NB4 (cell line): Measurements from ENCODE around the gene SCAF8.

Experiments
- DNase-seq: peaks from one replicate; pipeline ENCODE4 v3.0.0; 2010; ENCODE audit warnings: low read depth
- H3K4me3 ChIP-seq: one replicate; pipeline ENCODE4 v1.5.1; 2011; ENCODE audit warnings: mild to moderate bottlenecking, low read depth, low read length, moderate library complexity
- MYC ChIP-seq: IDR thresholded peaks from 2 replicates; pipeline ENCODE4 v1.6.1; 2011; ENCODE audit warnings: low read depth, low read length
- POLR2A ChIP-seq: IDR thresholded peaks from 2 replicates; pipeline ENCODE4 v1.6.1; 2011; ENCODE audit warnings: mild to moderate bottlenecking; ENCODE audit not compliant: insufficient read length; ENCODE audit errors: extremely low read depth
- TF ChIP-seq, protein P1 (sequence below): IDR thresholded peaks from one replicate; pipeline ENCODE4 v1.5.1; 2012; ENCODE audit warnings: low read depth, low read length
- TF ChIP-seq, protein P2 (sequence below): IDR thresholded peaks from 2 replicates; pipeline ENCODE4 v1.6.1; 2011; ENCODE audit warnings: low read depth, low read length

The SCAF8 gene

GRCh38 chr6:154865291-154865690 lies 132.1 kb downstream of the SCAF8 start:
- no peak for DNase-seq
- TF ChIP-seq, protein P1, sequence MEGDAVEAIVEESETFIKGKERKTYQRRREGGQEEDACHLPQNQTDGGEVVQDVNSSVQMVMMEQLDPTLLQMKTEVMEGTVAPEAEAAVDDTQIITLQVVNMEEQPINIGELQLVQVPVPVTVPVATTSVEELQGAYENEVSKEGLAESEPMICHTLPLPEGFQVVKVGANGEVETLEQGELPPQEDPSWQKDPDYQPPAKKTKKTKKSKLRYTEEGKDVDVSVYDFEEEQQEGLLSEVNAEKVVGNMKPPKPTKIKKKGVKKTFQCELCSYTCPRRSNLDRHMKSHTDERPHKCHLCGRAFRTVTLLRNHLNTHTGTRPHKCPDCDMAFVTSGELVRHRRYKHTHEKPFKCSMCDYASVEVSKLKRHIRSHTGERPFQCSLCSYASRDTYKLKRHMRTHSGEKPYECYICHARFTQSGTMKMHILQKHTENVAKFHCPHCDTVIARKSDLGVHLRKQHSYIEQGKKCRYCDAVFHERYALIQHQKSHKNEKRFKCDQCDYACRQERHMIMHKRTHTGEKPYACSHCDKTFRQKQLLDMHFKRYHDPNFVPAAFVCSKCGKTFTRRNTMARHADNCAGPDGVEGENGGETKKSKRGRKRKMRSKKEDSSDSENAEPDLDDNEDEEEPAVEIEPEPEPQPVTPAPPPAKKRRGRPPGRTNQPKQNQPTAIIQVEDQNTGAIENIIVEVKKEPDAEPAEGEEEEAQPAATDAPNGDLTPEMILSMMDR = no peak
- no peak for TF ChIP-seq POLR2A
- TF ChIP-seq, protein P2, sequence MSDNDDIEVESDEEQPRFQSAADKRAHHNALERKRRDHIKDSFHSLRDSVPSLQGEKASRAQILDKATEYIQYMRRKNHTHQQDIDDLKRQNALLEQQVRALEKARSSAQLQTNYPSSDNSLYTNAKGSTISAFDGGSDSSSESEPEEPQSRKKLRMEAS = no peak
- no peak overlapping the region for H3K4me3 ChIP-seq

GRCh38 chr6:154868143-154868594 lies 135.0 kb downstream of the SCAF8 start:
- DNase-seq = peak; percentile 58
- no peak overlapping the region for H3K4me3 ChIP-seq
- TF ChIP-seq, protein P1 = peak; percentile 70
- TF ChIP-seq POLR2A = no peak

DNA sequence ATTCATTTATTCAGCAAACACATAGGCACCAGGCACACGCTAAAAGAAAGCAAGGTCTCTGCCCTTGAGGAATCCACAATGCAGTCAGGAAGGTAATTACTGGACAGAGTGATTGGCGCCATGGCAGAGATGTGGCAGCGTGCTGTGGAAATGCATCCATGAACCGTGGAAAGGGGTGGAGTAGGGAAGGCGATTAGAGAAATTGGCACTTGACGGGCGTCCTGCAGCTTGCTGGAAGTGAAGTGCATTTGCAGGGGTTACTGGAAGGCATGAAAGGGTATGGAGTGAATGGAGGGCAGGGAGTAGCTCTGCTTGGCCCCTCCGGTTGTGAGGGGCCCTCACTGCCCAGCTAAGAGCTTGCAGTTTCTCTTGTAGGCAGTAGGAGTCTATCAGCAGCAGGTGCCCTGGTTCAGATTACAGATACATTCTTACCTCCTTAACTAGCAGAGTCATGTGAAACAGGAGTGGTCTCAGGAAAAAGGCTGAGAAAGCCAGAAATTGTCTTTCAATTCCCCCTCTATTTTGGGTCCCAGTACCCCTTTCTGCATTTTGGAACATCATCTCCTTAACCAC lies 139.4 kb downstream of the SCAF8 start:
- TF ChIP-seq POLR2A (no peak), MYC (no peak)
- TF ChIP-seq, protein P2 = no peak
- TF ChIP-seq, protein P1 = no peak
- DNase-seq = no peak

GRCh38 chr6:154873546-154873945 lies 140.3 kb downstream of the SCAF8 start:
- TF ChIP-seq MYC = no peak
- TF ChIP-seq, protein P1 = no peak
- DNase-seq = no peak

More for the DNA sequence above, 139.4 kb downstream of the SCAF8 start:
- no peak overlapping the region for H3K4me3 ChIP-seq

DNA sequence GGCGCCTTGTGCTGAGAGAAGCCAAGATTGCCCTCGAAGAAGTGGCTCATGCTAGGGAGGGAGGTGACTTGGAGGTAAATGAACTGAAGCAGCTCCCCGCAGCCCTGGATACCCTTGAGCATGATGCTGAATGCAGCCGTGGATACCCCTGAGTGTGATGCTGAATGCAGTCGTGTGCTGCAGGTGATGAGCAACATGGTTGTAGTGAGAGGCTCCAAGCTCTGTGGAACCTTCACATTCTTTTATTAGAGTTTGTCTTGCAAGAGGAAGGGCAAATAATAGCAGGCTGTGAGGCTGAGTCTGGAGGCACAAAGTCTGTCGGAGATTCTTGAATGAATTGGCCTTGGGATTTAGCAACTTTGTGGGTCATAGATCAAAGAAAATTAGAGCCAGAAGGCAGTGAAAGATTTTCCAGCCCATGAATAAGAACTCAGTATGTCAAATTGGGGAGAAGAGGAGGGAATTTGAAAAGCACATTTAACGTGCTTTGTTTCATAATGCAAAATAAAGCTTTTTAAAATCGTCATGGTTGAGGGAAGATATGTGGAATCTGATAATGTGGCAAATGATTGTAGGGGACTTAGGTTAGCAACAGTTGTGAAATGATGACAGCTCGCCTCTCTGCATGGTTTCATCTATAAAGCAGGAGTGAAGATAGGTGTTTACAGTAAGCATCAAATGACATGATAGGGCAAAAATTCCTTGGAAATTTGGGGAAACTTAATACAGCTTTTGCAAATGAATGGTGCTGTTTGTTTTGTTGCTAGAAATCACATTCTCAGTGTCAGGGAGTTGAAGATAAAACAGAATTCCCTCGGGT lies 141.8 kb downstream of the SCAF8 start:
- TF ChIP-seq POLR2A = no peak
- no peak for TF ChIP-seq MYC
- TF ChIP-seq, protein P2 = no peak
- TF ChIP-seq, protein P1 = no peak
- no peak overlapping the region for H3K4me3 ChIP-seq
- no peak for DNase-seq

More at GRCh38 chr6:154873546-154873945, 140.3 kb downstream of the SCAF8 start:
- H3K4me3 ChIP-seq = no peak overlapping the region
